GM12874 (cell line): ENCODE results near the gene ZNHIT1.

Source experiments
- TF ChIP-seq, protein P1 (sequence below): IDR thresholded peaks from 2 replicates; pipeline ENCODE4 v1.5.1; 2011; ENCODE audit warnings: low read depth, mild to moderate bottlenecking, control low read depth, low read length, moderate library complexity; ENCODE audit not compliant: insufficient read depth

The ZNHIT1 gene

DNA sequence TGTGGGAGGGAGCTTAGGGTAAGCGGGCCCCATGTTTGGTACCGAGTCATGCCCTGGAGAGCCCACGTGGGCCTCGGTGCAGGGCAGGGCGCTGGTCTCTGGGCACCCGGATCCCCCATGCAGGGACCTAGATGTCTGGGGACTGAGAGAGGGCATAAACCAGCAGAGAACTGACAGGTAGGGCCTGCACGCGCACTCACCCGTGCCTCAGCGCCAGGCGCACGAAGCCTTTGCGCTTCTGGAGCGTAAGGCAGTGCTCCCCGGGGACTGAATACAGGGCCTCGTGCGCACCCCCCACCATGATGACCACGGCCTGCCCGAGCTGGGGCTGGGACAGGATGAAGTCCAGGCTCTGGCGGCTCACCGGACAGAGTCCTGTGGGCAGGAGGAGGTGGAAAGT lies 20.0 kb upstream of the ZNHIT1 start:
- TF ChIP-seq, protein P1, sequence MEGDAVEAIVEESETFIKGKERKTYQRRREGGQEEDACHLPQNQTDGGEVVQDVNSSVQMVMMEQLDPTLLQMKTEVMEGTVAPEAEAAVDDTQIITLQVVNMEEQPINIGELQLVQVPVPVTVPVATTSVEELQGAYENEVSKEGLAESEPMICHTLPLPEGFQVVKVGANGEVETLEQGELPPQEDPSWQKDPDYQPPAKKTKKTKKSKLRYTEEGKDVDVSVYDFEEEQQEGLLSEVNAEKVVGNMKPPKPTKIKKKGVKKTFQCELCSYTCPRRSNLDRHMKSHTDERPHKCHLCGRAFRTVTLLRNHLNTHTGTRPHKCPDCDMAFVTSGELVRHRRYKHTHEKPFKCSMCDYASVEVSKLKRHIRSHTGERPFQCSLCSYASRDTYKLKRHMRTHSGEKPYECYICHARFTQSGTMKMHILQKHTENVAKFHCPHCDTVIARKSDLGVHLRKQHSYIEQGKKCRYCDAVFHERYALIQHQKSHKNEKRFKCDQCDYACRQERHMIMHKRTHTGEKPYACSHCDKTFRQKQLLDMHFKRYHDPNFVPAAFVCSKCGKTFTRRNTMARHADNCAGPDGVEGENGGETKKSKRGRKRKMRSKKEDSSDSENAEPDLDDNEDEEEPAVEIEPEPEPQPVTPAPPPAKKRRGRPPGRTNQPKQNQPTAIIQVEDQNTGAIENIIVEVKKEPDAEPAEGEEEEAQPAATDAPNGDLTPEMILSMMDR, result no peak

DNA sequence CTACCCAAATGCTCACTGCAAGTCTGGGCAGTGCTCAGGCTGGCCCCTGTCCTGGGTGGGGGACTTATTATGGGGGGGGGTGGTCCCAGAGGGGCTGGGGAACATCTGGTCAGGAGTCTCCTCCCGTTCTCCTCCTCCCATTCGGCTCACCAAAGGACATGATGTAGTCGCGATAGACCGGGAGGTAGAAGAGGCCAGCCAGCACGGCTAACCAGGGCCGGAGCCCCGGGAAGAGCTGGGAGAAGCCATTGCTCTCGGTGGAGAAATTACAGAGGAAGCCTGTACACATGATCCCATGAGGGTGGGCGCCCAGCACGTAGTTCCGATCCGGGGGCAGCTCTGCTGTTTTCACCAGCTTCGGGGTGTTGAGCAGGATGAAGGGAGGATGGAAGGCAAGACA lies 19.5 kb upstream of the ZNHIT1 start:
- TF ChIP-seq, protein P1, result no peak

DNA sequence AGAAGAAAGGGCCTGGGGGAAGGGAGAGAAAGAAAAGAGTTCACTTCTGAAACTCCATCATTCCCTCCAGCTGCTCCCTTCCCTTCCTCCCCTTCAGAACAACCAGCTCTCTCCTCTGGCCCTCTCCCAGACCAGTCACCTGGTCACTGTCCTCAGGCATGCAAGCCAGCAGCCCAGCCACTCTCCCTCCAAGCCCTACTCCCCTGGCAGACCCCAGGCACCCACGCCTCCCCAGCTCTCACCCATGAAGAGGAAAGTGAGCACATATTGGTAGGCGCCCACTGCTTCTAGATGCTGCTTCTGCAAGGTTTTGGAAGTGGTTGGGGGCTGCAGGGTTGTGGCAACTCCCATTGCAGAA lies 17.5 kb upstream of the ZNHIT1 start:
- TF ChIP-seq, protein P1, result no peak

DNA sequence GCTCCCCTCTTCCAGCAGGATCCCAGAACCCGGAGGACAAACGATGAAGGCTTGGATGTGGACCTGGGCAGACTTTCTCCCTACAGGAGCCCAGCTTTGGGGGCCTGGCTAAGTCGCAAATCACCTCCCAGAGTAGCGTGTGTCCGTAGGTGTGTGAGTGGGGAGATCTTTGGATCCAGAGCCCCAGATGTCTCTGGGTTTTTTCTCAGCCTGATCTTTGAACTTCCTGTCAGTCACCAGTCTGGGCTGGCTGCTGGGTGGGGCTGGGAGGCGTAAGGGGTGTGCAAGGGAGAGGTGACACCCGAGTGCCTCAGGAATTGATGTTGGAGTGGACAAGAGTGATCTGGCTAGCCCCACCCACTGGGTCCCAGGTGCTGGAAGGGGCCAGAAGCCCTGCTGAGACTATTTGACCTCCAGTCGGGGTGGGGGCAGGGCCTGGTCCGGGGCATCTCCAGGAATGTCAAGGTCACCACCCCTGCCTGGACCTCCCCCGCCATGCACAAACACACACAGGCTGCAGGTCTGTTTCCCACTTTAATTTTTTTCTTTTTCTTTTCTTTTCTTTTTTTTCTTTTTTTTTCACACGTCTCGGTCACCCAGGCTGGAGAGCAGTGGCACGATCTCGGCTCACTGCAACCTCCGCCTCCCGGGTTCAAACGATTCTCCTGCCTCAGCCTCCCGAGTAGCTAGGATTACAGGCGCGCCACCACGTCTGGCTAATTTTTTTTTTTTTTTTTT lies 16.9 kb upstream of the ZNHIT1 start, which contains the start of gene MOGAT3:
MOGAT3 (minus strand) TSS at position 175 of the 738 bp plus-strand sequence. CDS start 182 bp downstream, outside the sequence.
- TF ChIP-seq, protein P1, result no peak

DNA sequence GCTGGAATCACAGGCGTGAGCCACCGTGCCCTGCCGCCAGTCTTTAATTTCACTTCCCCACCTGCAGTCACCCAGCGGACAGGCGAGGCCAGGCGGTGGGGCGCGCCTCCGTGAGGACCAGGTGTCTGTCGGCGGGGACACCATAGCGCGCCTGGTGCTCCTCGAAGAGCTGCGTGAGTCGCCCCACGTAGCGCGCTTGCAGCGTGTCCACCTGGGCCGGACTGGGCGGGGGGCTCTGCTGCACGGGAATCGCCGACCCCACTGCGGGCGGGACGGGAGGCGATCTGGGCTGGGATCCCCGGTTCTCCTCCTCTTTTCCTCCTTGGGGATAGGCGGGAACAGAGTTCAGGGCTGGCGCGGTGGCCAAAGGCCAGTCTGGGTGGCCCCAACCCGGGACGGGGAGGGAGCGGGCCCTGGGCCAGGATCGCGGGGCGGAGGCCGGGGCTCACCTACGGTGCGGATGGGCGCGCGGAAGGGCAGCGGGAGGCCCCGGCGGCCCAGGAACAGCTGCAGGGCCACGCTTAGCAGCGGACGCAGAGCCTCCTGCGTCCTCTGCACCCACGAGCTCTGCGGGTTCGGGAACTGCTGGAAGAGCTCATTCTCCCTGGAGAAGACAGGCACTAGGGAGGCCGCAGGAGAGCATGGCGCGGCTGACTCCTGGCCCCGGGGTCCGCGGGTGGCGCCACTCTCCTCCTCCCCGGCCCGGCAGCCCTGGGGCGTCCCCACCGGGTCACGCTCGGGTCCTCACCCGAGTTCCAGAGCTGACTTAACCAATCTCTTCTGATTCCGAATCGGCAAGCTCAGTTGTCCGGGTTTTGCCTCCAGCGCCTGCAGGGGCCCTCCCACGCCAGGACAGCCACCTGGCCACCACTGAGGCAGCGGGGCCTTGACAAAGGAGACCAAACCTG lies 16.0 kb upstream of the ZNHIT1 start:
- TF ChIP-seq, protein P1, result no peak

DNA sequence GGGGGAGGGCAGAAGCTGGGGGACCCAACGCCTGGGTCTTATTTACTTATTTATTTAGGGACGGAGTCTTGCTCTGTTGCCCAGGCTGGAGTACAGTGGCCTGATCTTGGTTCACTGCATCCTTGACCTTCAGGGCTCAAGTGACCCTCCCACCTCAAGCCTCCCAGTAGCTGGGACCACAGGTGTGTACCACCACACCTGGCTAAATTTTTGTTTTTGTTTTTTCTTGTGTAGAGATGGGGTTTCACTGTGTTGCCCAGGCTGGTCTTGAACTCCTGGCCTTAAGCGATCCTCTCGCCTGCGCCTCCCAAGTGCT lies 15.4 kb upstream of the ZNHIT1 start:
- TF ChIP-seq, protein P1, result no peak

DNA sequence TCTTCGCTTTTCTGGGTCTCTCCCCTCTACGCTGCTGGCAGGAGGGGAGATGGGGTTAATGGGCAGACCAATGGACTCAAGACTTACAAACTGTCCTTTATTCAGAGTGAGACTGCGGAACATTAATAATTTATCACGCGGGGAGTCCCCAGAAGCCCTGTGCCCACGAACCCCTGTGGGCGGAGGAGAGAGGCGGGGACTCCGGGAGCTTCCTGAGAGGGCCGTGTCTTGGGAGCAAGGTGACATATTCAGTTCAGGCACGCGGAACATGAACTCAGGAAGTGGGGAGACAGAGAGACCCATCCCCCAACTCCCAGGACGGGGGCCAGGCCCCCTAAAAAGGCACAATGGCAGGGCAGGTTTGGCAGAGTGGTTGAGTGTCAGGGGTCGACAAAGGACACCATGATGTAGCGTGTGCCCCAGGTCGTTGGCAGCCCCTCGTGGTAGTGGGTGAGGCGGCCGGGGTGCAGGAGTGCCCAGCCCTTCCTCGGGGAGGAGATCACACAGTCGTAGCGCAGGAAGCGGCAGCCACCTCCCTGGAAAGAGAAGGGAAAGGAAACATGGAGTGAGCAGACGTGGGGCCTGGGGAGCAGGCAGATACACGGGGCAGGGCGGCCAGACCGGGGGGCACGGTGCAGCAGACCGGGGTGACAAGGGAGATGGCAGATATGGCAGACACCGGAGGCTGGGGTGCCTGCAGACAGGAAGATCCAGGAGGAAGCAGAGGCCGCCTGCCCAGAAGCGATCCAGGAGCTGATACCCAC lies 11.9 kb upstream of the ZNHIT1 start:
- TF ChIP-seq, protein P1, result no peak
